HG02642 (cell line): ENCODE data around the gene GPR152.
"Not testable (repeated sequence)": the region's sequence is repeated elsewhere in the genome, so short reads cannot be mapped to it uniquely, and the experiment has no call there.

Source experiments
- ATAC-seq: cut with Tn5 transposase; IDR thresholded peaks from one replicate; pipeline ENCODE4 v1.9.1; 2021; ENCODE audit warnings: mild to moderate bottlenecking; ENCODE audit not compliant: unreplicated experiment, poor library complexity

GPR152 gene

GRCh38 chr11:67489885-67490726, 37.6 kb upstream of the GPR152 start:
- ATAC-seq = no peak

- ATAC-seq = no peak
Observed at GRCh38 chr11:67489203-67489884, 36.8 kb upstream of the GPR152 start.

DNA sequence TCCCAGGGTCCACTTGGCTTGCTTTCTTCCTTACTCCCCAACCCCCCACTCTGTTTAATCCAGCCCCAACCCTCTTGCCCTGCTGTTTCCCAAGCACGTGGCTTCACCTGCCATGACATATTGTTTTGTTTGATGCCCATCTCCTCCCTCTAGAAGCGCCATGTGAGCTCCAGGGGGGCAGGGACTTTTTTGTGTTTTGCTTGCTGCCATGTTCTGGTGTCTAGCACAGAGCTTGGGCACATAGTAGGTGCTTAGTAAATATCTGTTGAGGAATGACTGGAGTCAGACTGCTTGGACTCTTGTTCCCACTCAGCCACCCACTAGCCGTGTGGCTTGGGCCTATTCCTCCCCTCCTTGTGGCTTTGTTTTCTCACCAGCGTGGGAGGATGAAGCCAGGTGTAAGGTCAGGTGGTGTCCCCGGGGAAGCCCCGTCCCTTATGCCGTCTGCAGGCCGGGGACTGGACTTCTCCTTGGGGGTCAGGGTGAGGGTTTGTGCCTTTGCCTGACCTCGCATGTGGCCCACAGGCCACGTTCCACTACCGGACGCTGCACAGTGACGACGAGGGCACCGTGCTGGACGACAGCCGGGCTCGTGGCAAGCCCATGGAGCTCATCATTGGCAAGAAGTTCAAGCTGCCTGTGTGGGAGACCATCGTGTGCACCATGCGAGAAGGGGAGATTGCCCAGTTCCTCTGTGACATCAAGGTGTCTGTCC, 34.1 kb upstream of the GPR152 start:
- ATAC-seq = peak; percentile 31

DNA sequence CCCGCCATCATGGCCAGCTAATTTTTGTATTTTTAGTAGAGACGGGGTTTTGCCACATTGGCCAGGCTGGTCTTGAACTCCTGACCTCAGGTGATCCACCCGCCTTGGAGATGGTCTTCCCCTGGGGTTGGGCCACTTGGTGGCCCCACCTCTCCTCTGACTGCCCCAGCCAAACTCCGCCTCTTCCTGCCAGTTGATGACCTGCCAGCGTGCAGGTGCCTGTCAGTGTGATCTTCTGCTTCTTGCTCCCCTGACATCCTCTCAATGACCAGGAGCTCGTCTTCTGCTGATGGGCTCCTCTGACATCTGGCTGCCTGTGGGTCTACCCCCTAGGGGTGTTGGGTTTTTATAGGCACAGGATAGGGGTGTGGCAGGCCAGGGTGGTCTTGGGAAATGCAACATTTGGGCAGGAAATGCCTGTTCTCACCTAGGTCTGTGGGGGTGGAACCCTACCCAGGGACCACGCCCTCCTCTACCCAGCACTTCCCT, 33.4 kb upstream of the GPR152 start:
- ATAC-seq = not testable (repeated sequence)

DNA sequence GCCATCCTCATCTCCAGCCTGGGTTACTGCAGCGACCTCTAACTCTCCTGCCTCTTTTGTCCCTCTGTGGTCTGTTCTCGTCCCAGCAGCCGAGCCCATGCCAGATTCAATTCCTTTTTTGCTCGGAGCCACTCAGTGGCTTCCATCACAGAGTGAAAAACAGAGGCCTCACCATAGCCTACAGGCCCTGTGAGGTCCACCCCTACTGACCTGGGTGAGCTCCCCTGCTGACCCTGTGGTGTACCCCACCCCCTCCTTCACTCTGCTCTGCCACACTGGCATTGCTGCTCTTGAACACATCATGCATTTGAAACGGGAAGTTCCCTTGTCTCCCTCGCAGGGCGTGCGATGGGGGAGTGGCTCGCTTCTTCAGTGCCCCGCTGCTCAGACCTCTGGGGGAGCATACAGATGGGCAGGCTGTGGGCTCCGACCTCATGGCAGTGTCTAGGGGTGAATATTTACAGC, 32.4 kb upstream of the GPR152 start:
- ATAC-seq = no peak

DNA sequence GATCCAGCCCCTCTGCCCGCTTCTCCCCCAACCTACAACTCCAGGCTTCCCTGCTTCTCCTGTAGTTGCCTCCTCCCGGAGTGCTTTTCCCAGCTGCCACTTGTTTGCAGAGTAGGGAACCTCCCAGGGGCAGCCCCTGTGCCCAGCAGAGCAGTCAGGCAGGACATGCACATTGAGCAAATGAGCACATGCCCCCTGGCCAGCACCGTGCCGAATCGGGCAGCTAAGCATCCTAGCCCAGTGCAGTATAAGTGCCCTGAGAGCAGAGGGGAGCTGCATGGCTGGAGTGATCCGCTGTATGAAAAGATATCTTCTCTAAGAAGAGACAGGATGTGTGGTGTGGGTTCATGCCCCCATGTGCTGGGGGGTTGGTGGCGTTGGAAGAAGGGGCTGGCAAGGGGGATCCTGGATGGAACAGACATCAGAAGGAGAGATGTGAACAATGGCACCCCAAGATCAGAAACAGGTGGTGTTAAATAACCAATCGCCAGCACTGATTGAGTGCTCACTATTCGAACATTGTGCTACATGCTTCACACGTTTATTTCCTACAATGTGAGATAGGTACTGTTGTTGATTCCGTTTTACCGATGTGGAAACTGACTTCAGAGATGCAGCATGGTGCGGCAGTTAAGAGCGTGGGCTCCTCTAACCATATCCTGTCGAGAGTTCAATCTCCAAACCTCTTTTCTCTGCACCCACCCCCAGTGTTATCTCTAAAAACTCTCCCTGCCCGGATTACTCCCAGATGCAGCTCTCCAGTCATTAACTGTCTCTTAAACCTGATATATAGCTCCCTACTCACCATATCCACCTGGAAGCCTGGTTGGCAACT, 31.5 kb upstream of the GPR152 start:
- no peak for ATAC-seq

DNA sequence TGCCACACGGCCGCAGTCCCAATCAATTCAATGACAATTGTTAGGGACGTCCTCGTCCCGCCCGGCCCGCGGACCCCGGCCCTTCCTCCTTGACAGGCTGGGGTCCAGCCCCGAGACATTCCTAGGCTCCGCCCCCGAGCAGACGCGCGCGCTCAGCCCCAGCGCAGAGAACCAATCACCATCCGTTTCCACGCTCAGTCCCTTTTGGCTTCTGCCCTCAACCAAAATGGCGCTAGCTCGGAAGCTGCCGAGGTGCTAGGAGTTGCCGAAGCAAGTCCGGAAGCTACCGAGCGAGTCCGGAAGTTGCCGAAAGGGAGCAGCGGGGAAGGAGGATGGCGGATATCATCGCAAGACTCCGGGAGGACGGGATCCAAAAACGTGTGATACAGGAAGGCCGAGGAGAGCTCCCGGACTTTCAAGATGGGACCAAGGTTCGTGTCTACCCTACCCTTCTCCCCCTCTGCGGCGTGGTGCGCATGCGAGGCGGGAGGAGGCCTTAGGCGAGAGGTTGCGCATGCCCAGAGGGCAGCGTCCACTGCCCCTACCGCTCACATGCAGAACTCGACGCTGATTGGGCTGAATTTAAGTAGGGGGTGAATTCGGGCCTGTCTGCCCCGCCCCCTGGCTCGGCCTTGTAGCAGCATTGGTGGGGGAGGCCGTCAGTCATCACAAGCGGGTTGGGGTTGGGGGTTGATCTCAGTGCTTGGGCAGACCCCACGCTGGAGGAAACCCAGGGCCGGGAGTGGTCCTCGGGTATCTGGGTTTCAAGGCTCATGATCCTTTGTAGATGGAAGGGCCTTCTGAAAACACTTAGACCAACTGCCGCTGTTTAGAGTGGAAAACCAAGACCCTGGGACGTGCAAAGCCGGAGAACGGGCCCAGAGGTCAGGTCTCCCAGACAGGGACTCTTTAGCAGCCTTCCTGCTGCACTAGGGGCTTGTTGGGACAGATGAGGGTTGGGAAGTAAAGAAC, 30.6 kb upstream of the GPR152 start, which contains the start of gene AIP:
Gene AIP, plus strand, starts transcription at position 200 of the 972 bp plus-strand sequence. Its CDS starts 133 bp downstream, at position 333.
- peak; percentile 72 for ATAC-seq

GRCh38 chr11:67482275-67482826, 29.8 kb upstream of the GPR152 start:
- no peak for ATAC-seq

GRCh38 chr11:67477344-67478050, 25.0 kb upstream of the GPR152 start:
- not testable (repeated sequence) for ATAC-seq

DNA sequence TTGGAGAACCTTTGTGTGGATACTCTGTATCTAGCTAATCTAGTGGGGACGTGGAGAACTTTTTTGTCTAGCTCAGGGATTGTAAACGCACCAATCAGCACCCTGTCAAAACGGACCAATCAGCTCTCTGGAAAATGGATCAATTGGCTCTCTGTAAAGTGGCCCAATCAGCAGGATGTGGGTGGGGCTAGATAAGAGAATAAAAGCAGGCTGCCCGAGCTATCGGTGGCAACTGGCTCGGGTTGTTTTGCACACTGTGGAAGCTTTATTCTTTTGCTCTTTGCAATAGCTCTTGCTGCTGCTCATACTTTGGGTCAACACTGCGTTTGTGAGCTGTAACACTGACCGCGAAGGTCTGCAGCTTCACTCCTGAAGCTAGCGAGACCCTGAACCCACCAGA, 24.2 kb upstream of the GPR152 start:
- ATAC-seq = not testable (repeated sequence)

DNA sequence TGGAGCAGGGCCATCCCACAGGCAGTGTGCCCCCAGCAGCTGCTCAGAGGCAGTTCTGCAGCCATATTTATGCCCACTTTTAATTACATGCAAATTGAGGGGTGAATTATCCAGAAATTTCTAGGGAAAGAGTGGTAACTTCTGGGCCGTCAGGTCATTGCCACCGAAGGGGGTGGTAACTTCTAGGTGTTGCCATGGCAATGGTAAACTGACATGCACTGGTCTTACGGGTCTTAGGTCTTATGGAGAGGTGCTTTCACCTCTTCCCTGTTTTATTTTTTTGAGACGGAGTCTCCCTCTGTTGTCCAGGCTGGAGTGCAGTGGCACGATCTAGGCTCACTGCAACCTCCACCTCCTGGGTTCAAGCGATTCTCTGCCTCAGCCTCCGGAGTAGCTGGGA, 20.4 kb upstream of the GPR152 start:
- ATAC-seq = no peak

GRCh38 chr11:67470337-67471002, 17.9 kb upstream of the GPR152 start:
- ATAC-seq = no peak

- ATAC-seq = no peak
Observed at GRCh38 chr11:67469508-67469811, 16.9 kb upstream of the GPR152 start.

- ATAC-seq = peak; percentile 74
Observed at GRCh38 chr11:67468759-67469507, 16.4 kb upstream of the GPR152 start, which contains the start of gene TMEM134. Gene TMEM134 (minus strand): TSS chr11:67469251. CDS start chr11:67469192, 59 bp downstream.

DNA sequence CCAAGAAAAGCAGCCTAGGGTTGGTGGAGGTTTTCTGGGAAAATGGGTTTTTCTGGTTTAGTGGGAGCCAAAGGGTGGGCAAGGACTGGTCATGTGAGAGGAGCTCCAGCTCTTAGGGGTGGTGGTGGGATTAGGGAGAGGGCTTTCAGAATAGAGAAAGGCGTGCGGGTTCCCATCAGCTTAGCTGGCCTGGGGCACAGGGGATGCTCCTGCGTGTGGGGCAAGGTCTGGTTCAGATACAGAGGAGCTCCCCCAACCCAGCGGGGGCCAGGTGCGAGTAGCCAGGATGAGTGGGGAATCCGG, 15.9 kb upstream of the GPR152 start:
- no peak for ATAC-seq

DNA sequence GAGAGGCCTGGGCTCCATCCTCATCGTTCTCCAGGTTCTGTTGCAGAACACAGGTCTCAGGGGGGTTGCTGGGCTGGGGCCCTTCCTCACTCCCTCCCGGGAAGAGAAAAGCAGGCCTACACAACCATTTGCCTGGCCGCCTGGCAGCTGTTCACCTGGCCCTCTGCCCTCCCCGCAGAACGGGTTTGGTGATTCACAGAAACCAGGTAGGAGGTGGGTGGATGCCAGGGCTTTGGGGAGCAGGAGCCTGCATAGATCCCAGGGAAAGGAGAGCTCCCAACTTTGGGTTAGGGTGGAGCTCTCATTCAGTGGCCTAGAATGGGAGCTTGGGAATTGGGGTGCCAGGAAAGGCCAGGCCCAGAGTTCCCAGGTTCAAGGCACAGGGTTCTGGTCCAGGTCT, 15.5 kb upstream of the GPR152 start:
- ATAC-seq = no peak
